ENCODE data around the gene SEC11C.
"Not testable (repeated sequence)": the region's sequence is repeated elsewhere in the genome, so short reads cannot be mapped to it uniquely, and the experiment has no call there.

SEC11C gene

GRCh38 chr18:59139291-59139614 is 431 bp upstream of the SEC11C start:
- Histone ChIP-seq H3K9me3 (ENCODE audit: control extremely low read depth in 1 of 5, control insufficient read depth in 4 of 5, insufficient read depth in 2 of 5, low read depth in 1 of 5, low read length in 4 of 5) (no peaks in the 10 kb centered on the region), H3K4me3 (ENCODE audit: control insufficient read depth in 1 of 7, extremely low read depth in 1 of 7, insufficient read depth in 4 of 7, low read depth in 2 of 7, low read length in 6 of 7) (peak overlapping the region; percentile 74 to 87 (median 79)), H3K4me1 (ENCODE audit: control extremely low read depth in 1 of 4, control insufficient read depth in 4 of 4, insufficient read depth in 4 of 4, low read length in 3 of 4) (peaks cover 8 to 13% (median 10%) of the 10 kb centered on the region in 4 experiments), H3K27ac (ENCODE audit: insufficient read depth in 1 of 2, low read depth in 1 of 2, low read length in 2 of 2, poor library complexity in 1 of 2, severe bottlenecking in 2 of 2) (peak overlapping the region; percentile 100), H3K27me3 (replicated peaks in 2 of 5; ENCODE audit: control insufficient read depth in 4 of 5, insufficient read depth in 5 of 5, low read length in 4 of 5) (peaks cover 0 to 8% (median 3%) of the 10 kb centered on the region in 5 experiments), H3K36me3 (ENCODE audit: control insufficient read depth in 4 of 4, insufficient read depth in 4 of 4, low read length in 3 of 4) (no peaks in the 10 kb centered on the region)
- CTCF ChIA-PET = no interaction called here
- POLR2A ChIA-PET = no interaction called here
- 2% methylated on average over 8 of the region's 15 CpGs for WGBS (ENCODE audit: insufficient coverage)
- peak; percentile 92 to 95 (median 95) for DNase-seq

- Histone ChIP-seq H3K9me3 (ENCODE audit: control extremely low read depth in 1 of 5, control insufficient read depth in 4 of 5, insufficient read depth in 2 of 5, low read depth in 1 of 5, low read length in 4 of 5) (no peaks in the 10 kb centered on the region), H3K4me3 (ENCODE audit: control insufficient read depth in 1 of 7, extremely low read depth in 1 of 7, insufficient read depth in 4 of 7, low read depth in 2 of 7, low read length in 6 of 7) (peak overlapping the region; percentile 74 to 87 (median 79)), H3K4me1 (ENCODE audit: control extremely low read depth in 1 of 4, control insufficient read depth in 4 of 4, insufficient read depth in 4 of 4, low read length in 3 of 4) (peaks cover 8 to 13% (median 10%) of the 10 kb centered on the region in 4 experiments), H3K27ac (ENCODE audit: insufficient read depth in 1 of 2, low read depth in 1 of 2, low read length in 2 of 2, poor library complexity in 1 of 2, severe bottlenecking in 2 of 2) (peak overlapping the region; percentile 100), H3K27me3 (replicated peaks in 2 of 5; ENCODE audit: control insufficient read depth in 4 of 5, insufficient read depth in 5 of 5, low read length in 4 of 5) (no peaks in the 10 kb centered on the region), H3K36me3 (ENCODE audit: control insufficient read depth in 4 of 4, insufficient read depth in 4 of 4, low read length in 3 of 4) (no peaks in the 10 kb centered on the region)
- no peak for DNase-seq
- CTCF ChIA-PET = interaction anchor here (1.3 kb wide), 1 partner anchor 12 kb away, joined by 6 read pairs; no protein-coding TSS in a partner anchor
- WGBS (ENCODE audit: insufficient coverage) = 1% methylated on average over 14 of the region's 16 CpGs
- POLR2A ChIA-PET = interaction anchor here (0.7 kb wide), 1 partner anchor 595 kb away, joined by 3 read pairs; no protein-coding TSS in a partner anchor
Observed at GRCh38 chr18:59140302-59140885, 710 bp downstream of the SEC11C start.

GRCh38 chr18:59141294-59142068 is 1.8 kb downstream of the SEC11C start:
- Histone ChIP-seq H3K27ac (ENCODE audit: insufficient read depth in 1 of 2, low read depth in 1 of 2, low read length in 2 of 2, poor library complexity in 1 of 2, severe bottlenecking in 2 of 2) (no peak overlapping the region), H3K4me3 (ENCODE audit: control insufficient read depth in 1 of 7, extremely low read depth in 1 of 7, insufficient read depth in 4 of 7, low read depth in 2 of 7, low read length in 6 of 7) (no peak overlapping the region), H3K4me1 (ENCODE audit: control extremely low read depth in 1 of 4, control insufficient read depth in 4 of 4, insufficient read depth in 4 of 4, low read length in 3 of 4) (peaks cover 8 to 13% (median 10%) of the 10 kb centered on the region in 4 experiments), H3K27me3 (replicated peaks in 2 of 5; ENCODE audit: control insufficient read depth in 4 of 5, insufficient read depth in 5 of 5, low read length in 4 of 5) (no peaks in the 10 kb centered on the region), H3K36me3 (ENCODE audit: control insufficient read depth in 4 of 4, insufficient read depth in 4 of 4, low read length in 3 of 4) (no peaks in the 10 kb centered on the region), H3K9me3 (ENCODE audit: control extremely low read depth in 1 of 5, control insufficient read depth in 4 of 5, insufficient read depth in 2 of 5, low read depth in 1 of 5, low read length in 4 of 5) (no peaks in the 10 kb centered on the region)
- 89% methylated on average over 1 of the region's 1 CpG for WGBS (ENCODE audit: insufficient coverage)
- POLR2A ChIA-PET = interaction anchor here (0.6 kb wide), 1 partner anchor 31 kb away, joined by 3 read pairs; no protein-coding TSS in a partner anchor
- DNase-seq = no peak
- CTCF ChIA-PET = interaction anchor here (1.3 kb wide), 1 partner anchor 11 kb away, joined by 6 read pairs; no protein-coding TSS in a partner anchor

GRCh38 chr18:59142274-59142673 is 2.6 kb downstream of the SEC11C start:
- POLR2A ChIA-PET = no interaction called here
- no peak overlapping the region for H3K4me3 ChIP-seq (ENCODE audit: control insufficient read depth in 1 of 7, extremely low read depth in 1 of 7, insufficient read depth in 4 of 7, low read depth in 2 of 7, low read length in 6 of 7)
- WGBS (ENCODE audit: insufficient coverage) = 98% methylated on average over 6 of the region's 6 CpGs
- no peaks in the 10 kb centered on the region for H3K9me3 ChIP-seq (ENCODE audit: control extremely low read depth in 1 of 5, control insufficient read depth in 4 of 5, insufficient read depth in 2 of 5, low read depth in 1 of 5, low read length in 4 of 5)
- no peak overlapping the region for H3K27ac ChIP-seq (ENCODE audit: insufficient read depth in 1 of 2, low read depth in 1 of 2, low read length in 2 of 2, poor library complexity in 1 of 2, severe bottlenecking in 2 of 2)
- H3K27me3 ChIP-seq (replicated peaks in 2 of 5; ENCODE audit: control insufficient read depth in 4 of 5, insufficient read depth in 5 of 5, low read length in 4 of 5) = no peaks in the 10 kb centered on the region
- H3K4me1 ChIP-seq (ENCODE audit: control extremely low read depth in 1 of 4, control insufficient read depth in 4 of 4, insufficient read depth in 4 of 4, low read length in 3 of 4) = peaks cover 8 to 13% (median 10%) of the 10 kb centered on the region in 4 experiments
- no peaks in the 10 kb centered on the region for H3K36me3 ChIP-seq (ENCODE audit: control insufficient read depth in 4 of 4, insufficient read depth in 4 of 4, low read length in 3 of 4)
- no peak for DNase-seq
- CTCF ChIA-PET = no interaction called here

GRCh38 chr18:59142800-59143416 is 3.2 kb downstream of the SEC11C start:
- CTCF ChIA-PET, POLR2A ChIA-PET: not testable (repeated sequence)

GRCh38 chr18:59143441-59143840 is 3.8 kb downstream of the SEC11C start:
- no peak for DNase-seq
- Histone ChIP-seq H3K27me3 (replicated peaks in 2 of 5; ENCODE audit: control insufficient read depth in 4 of 5, insufficient read depth in 5 of 5, low read length in 4 of 5) (no peaks in the 10 kb centered on the region), H3K9me3 (ENCODE audit: control extremely low read depth in 1 of 5, control insufficient read depth in 4 of 5, insufficient read depth in 2 of 5, low read depth in 1 of 5, low read length in 4 of 5) (no peaks in the 10 kb centered on the region), H3K4me3 (ENCODE audit: control insufficient read depth in 1 of 7, extremely low read depth in 1 of 7, insufficient read depth in 4 of 7, low read depth in 2 of 7, low read length in 6 of 7) (no peak overlapping the region), H3K4me1 (ENCODE audit: control extremely low read depth in 1 of 4, control insufficient read depth in 4 of 4, insufficient read depth in 4 of 4, low read length in 3 of 4) (peaks cover 8 to 13% (median 10%) of the 10 kb centered on the region in 4 experiments), H3K36me3 (ENCODE audit: control insufficient read depth in 4 of 4, insufficient read depth in 4 of 4, low read length in 3 of 4) (no peaks in the 10 kb centered on the region), H3K27ac (ENCODE audit: insufficient read depth in 1 of 2, low read depth in 1 of 2, low read length in 2 of 2, poor library complexity in 1 of 2, severe bottlenecking in 2 of 2) (no peak overlapping the region)
- 100% methylated on average over 1 of the region's 3 CpGs for WGBS (ENCODE audit: insufficient coverage)
- CTCF ChIA-PET = interaction anchor here (0.6 to 0.7 kb wide), 2 partner anchors 12 to 105 kb away, joined by 3 read pairs; no protein-coding TSS in a partner anchor
- POLR2A ChIA-PET = no interaction called here

More at GRCh38 chr18:59142800-59143416, 3.2 kb downstream of the SEC11C start:
- H3K4me1 ChIP-seq (ENCODE audit: control extremely low read depth in 1 of 4, control insufficient read depth in 4 of 4, insufficient read depth in 4 of 4, low read length in 3 of 4) = peaks cover 8 to 13% (median 10%) of the 10 kb centered on the region in 4 experiments
- 89% methylated on average over 3 of the region's 11 CpGs for WGBS (ENCODE audit: insufficient coverage)
- H3K27ac ChIP-seq (ENCODE audit: insufficient read depth in 1 of 2, low read depth in 1 of 2, low read length in 2 of 2, poor library complexity in 1 of 2, severe bottlenecking in 2 of 2); DNase-seq; H3K36me3 ChIP-seq (ENCODE audit: control insufficient read depth in 4 of 4, insufficient read depth in 4 of 4, low read length in 3 of 4); H3K4me3 ChIP-seq (ENCODE audit: control insufficient read depth in 1 of 7, extremely low read depth in 1 of 7, insufficient read depth in 4 of 7, low read depth in 2 of 7, low read length in 6 of 7); H3K27me3 ChIP-seq (replicated peaks in 2 of 5; ENCODE audit: control insufficient read depth in 4 of 5, insufficient read depth in 5 of 5, low read length in 4 of 5); H3K9me3 ChIP-seq (ENCODE audit: control extremely low read depth in 1 of 5, control insufficient read depth in 4 of 5, insufficient read depth in 2 of 5, low read depth in 1 of 5, low read length in 4 of 5): not testable (repeated sequence)
